Stimulated activated CD4-positive, alpha-beta T cell treated with anti-CD3 and anti-CD28 coated beads, TNF-alpha, amount 100 ng/mL, for 24 hours (primary cell): Measurements from ENCODE around the gene CTCFL.

Experiments
- DNase-seq, 3 experiments: peaks; one replicate each; pipeline ENCODE4 v3.0.0-alpha.2; 2020; ENCODE audit warnings: low read depth in 3 of 3

Gene CTCFL

GRCh38 chr20:57464642-57465211 lies 60.2 kb downstream of the CTCFL start:
- DNase-seq: no peak

DNA sequence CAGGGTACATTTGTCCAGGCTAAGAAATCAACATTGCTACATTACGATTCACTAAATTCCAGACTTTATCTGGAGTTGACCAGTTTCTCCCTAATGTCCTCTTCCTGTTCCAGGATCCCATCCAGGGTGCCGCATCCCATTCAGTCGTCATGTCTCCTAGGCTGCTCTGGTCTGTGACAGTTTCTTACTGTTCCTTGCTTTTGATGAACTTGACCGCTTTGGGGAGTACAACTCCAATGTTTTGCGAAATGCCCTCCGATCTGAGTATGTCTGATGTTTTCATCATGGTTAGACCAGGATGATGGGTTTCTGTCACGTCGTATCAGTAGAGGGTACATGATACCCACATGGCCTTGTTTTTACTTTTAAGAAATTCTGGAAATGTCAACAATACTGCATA lies 62.2 kb downstream of the CTCFL start:
- DNase-seq: no peak

- no peak for DNase-seq
Measured at GRCh38 chr20:57461726-57462125, 63.2 kb downstream of the CTCFL start.

GRCh38 chr20:57460781-57461465 lies 64.0 kb downstream of the CTCFL start:
- no peak for DNase-seq

- DNase-seq: no peak
Measured at GRCh38 chr20:57459897-57460296, 65.0 kb downstream of the CTCFL start.

- DNase-seq: no peak
Measured at GRCh38 chr20:57459278-57459677, 65.7 kb downstream of the CTCFL start.

GRCh38 chr20:57458400-57459160 lies 66.4 kb downstream of the CTCFL start:
- no peak for DNase-seq

GRCh38 chr20:57457243-57458095 lies 67.5 kb downstream of the CTCFL start:
- DNase-seq: no peak

GRCh38 chr20:57456116-57456515 lies 68.8 kb downstream of the CTCFL start:
- DNase-seq: no peak

DNA sequence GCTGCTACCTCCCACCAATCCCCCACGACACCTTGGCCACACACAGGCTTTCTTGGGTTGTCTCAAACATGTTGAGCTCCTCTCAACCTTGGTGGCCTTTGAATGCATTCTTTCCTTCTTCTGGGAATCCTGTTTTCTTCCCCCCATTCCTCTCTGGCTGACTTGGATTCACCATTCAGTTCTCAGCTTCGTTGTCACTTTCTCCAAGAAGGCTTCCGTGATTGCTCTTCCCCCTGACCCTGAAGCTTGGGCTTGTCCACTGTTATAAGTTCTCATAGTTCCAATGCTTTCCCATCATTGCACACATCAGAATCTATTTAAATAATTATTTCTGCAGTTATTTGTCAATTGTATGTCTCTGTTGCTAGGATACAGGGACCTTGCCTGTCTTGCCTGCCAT lies 69.6 kb downstream of the CTCFL start:
- DNase-seq: no peak

DNA sequence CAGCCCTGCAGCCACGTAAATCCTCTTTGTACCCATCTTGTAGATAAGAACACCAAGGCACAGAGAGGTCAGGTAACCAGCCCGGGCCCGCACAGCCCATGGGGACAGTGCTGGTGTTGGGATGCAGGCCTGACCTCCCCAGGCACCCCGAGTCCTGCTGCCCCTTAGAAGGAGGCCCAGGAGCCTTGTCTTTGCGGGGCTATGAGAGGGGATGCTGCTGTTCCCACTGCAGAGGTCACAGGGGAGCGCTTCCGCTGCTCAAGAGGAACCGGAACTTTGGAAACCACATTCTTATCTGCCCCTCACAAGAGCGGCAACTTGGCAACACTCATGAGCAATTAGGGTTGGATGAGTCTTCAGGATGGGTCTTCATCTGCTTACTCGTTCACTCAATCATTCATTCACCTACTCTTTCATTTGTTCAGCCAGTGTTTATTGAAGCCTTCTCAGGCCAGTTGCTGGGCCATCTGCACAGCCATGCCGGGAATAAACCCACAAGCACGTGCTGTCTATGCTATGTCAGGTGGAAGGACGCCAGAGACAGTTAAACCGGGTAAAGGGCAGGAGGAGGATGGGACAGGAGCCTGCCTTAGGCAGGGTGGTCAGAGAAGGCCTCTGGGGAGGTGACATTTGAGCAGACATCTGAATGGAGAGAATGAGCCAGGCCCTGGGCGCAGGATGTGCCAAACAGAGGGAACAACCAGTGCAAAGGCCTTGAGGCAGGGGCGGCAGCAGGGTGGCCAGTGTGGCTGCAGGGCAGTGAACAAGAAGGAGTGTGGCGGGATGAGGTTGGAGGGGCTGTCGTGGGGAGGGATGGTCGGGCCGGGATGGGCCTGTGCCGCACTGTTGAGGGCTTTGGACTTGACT lies 72.9 kb downstream of the CTCFL start:
- DNase-seq: no peak

DNA sequence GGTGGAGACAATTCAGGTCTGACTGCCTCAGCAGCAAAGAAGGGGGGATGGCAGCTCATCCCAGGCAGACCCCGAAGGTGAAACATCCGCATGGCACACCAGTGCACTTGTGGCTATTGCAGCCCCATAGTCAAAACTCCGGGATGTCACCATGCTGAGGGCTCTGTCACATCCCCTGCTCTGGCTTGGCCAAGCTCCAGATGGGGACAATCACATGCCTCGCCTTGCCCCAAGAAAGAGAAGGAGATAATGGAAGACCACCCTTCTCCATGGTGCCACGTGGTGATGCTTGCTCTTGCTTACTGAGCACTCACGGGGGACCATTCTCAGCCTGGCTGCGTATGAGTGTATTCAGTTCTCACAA lies 73.5 kb downstream of the CTCFL start:
- DNase-seq: no peak

GRCh38 chr20:57450931-57451330 lies 74.0 kb downstream of the CTCFL start:
- DNase-seq: no peak

DNA sequence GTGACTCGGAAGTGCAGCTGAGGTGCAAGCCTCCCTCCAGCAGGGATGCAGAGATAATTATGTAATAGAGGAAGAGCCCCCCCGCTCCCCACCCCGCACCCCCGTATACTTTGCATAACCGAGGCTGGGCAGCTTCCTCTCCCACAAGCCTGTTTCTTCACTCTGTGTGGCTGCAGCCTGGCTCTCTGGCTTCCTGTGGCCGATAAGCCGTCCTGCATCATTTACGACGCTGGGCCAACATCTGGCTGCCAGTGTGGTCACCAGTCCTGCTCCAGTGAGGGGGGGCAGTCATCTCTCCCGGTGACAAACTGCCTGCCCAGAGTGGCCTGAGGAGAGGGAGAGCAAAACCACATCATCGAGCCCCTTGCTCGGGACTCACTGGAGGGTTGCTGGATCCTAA lies 74.5 kb downstream of the CTCFL start:
- no peak for DNase-seq

- DNase-seq: no peak
Measured at GRCh38 chr20:57449398-57450354, 75.3 kb downstream of the CTCFL start.

GRCh38 chr20:57448764-57449354 lies 76.1 kb downstream of the CTCFL start:
- no peak for DNase-seq
